ENCODE measurements around the gene SAT1.

SAT1 gene

GRCh38 chrX:23802431-23802830 lies 19.5 kb downstream of the SAT1 start:
- Histone ChIP-seq H3K9me3 (ENCODE audit: control insufficient read depth in 5 of 5, low read length in 5 of 5) (no peaks in the 10 kb centered on the region), H3K27ac (ENCODE audit: low read depth, low read length) (no peak overlapping the region), H3K4me1 (ENCODE audit: control insufficient read depth in 5 of 5, insufficient read depth in 5 of 5, low read length in 5 of 5) (peaks cover 0 to 14% (median 9%) of the 10 kb centered on the region in 5 donors), H3K27me3 (ENCODE audit: control insufficient read depth in 5 of 5, insufficient read depth in 4 of 5, low read length in 5 of 5) (peaks cover 0 to 6% (median 2%) of the 10 kb centered on the region in 5 donors), H3K36me3 (ENCODE audit: control insufficient read depth in 5 of 5, insufficient read depth in 5 of 5, low read length in 5 of 5) (no peaks in the 10 kb centered on the region), H3K9ac (ENCODE audit: low read length in 5 of 5) (no peak overlapping the region), H3K4me3 (ENCODE audit: low read depth in 1 of 5, low read length in 5 of 5) (no peak overlapping the region)

- Histone ChIP-seq H3K4me1 (ENCODE audit: control insufficient read depth in 5 of 5, insufficient read depth in 5 of 5, low read length in 5 of 5) (peaks cover 0 to 14% (median 9%) of the 10 kb centered on the region in 5 donors), H3K27ac (ENCODE audit: low read depth, low read length) (no peak overlapping the region), H3K4me3 (ENCODE audit: low read depth in 1 of 5, low read length in 5 of 5) (no peak overlapping the region), H3K9ac (ENCODE audit: low read length in 5 of 5) (no peak overlapping the region), H3K36me3 (ENCODE audit: control insufficient read depth in 5 of 5, insufficient read depth in 5 of 5, low read length in 5 of 5) (no peaks in the 10 kb centered on the region), H3K9me3 (ENCODE audit: control insufficient read depth in 5 of 5, low read length in 5 of 5) (no peaks in the 10 kb centered on the region), H3K27me3 (ENCODE audit: control insufficient read depth in 5 of 5, insufficient read depth in 4 of 5, low read length in 5 of 5) (peaks cover 0 to 3% (median 0%) of the 10 kb centered on the region in 5 donors)
These were observed 21.0 kb downstream of the SAT1 start for GRCh38 chrX:23803931-23804381.

- Histone ChIP-seq H3K36me3 (ENCODE audit: control insufficient read depth in 5 of 5, insufficient read depth in 5 of 5, low read length in 5 of 5) (no peaks in the 10 kb centered on the region), H3K9me3 (ENCODE audit: control insufficient read depth in 5 of 5, low read length in 5 of 5) (no peaks in the 10 kb centered on the region), H3K27ac (ENCODE audit: low read depth, low read length) (no peak overlapping the region), H3K4me3 (ENCODE audit: low read depth in 1 of 5, low read length in 5 of 5) (no peak overlapping the region), H3K4me1 (ENCODE audit: control insufficient read depth in 5 of 5, insufficient read depth in 5 of 5, low read length in 5 of 5) (peaks cover 0 to 14% (median 9%) of the 10 kb centered on the region in 5 donors), H3K27me3 (ENCODE audit: control insufficient read depth in 5 of 5, insufficient read depth in 4 of 5, low read length in 5 of 5) (peaks cover 0 to 3% (median 0%) of the 10 kb centered on the region in 5 donors), H3K9ac (ENCODE audit: low read length in 5 of 5) (no peak overlapping the region)
These were observed 21.6 kb downstream of the SAT1 start for GRCh38 chrX:23804578-23804977.

- peaks cover 0 to 14% (median 9%) of the 10 kb centered on the region in 5 donors for H3K4me1 ChIP-seq (ENCODE audit: control insufficient read depth in 5 of 5, insufficient read depth in 5 of 5, low read length in 5 of 5)
- peaks cover 0 to 3% (median 0%) of the 10 kb centered on the region in 5 donors for H3K27me3 ChIP-seq (ENCODE audit: control insufficient read depth in 5 of 5, insufficient read depth in 4 of 5, low read length in 5 of 5)
- no peaks in the 10 kb centered on the region for H3K36me3 ChIP-seq (ENCODE audit: control insufficient read depth in 5 of 5, insufficient read depth in 5 of 5, low read length in 5 of 5)
- no peaks in the 10 kb centered on the region for H3K9me3 ChIP-seq (ENCODE audit: control insufficient read depth in 5 of 5, low read length in 5 of 5)
- no peak overlapping the region for H3K4me3 ChIP-seq (ENCODE audit: low read depth in 1 of 5, low read length in 5 of 5)
- no peak overlapping the region for H3K27ac ChIP-seq (ENCODE audit: low read depth, low read length)
- no peak overlapping the region for H3K9ac ChIP-seq (ENCODE audit: low read length in 5 of 5)
These were observed 22.4 kb downstream of the SAT1 start for GRCh38 chrX:23805389-23805788.

DNA sequence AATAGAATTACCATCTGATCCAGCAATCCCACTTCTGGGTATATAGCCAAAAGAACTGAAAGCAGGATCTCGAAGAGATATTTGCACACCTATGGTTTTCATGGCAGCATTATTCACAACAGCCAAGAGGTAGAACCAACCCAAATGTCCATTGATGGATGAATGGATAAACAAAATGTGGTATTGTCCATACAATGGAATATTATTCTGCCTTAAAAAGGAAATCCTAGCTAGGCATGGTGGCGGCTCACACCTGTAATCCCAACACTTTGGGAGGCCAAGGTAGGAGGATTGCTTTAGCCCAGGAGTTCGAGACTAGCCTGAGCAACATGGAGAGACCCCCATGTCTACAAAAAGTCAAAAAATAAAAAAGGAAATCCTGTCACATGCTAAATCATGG lies 27.3 kb downstream of the SAT1 start:
- Histone ChIP-seq H3K9me3 (ENCODE audit: control insufficient read depth in 5 of 5, low read length in 5 of 5) (peaks cover 0 to 7% (median 7%) of the 10 kb centered on the region in 5 donors), H3K27ac (ENCODE audit: low read depth, low read length) (no peak overlapping the region), H3K27me3 (ENCODE audit: control insufficient read depth in 5 of 5, insufficient read depth in 4 of 5, low read length in 5 of 5) (peaks cover 0 to under 1% (median 0%) of the 10 kb centered on the region in 5 donors), H3K4me3 (ENCODE audit: low read depth in 1 of 5, low read length in 5 of 5) (no peak overlapping the region), H3K4me1 (ENCODE audit: control insufficient read depth in 5 of 5, insufficient read depth in 5 of 5, low read length in 5 of 5) (peaks cover 0 to 11% (median 3%) of the 10 kb centered on the region in 5 donors), H3K9ac (ENCODE audit: low read length in 5 of 5) (no peak overlapping the region), H3K36me3 (ENCODE audit: control insufficient read depth in 5 of 5, insufficient read depth in 5 of 5, low read length in 5 of 5) (no peaks in the 10 kb centered on the region)

- Histone ChIP-seq H3K9ac (ENCODE audit: low read length in 5 of 5) (peak overlapping the region in 1 of 5 donors; percentile 17), H3K36me3 (ENCODE audit: control insufficient read depth in 5 of 5, insufficient read depth in 5 of 5, low read length in 5 of 5) (no peaks in the 10 kb centered on the region), H3K27me3 (ENCODE audit: control insufficient read depth in 5 of 5, insufficient read depth in 4 of 5, low read length in 5 of 5) (peaks cover 0 to 5% (median 0%) of the 10 kb centered on the region in 5 donors), H3K4me1 (ENCODE audit: control insufficient read depth in 5 of 5, insufficient read depth in 5 of 5, low read length in 5 of 5) (peaks cover 0 to 11% (median 3%) of the 10 kb centered on the region in 5 donors), H3K9me3 (ENCODE audit: control insufficient read depth in 5 of 5, low read length in 5 of 5) (peaks cover 0 to 7% (median 7%) of the 10 kb centered on the region in 5 donors), H3K4me3 (ENCODE audit: low read depth in 1 of 5, low read length in 5 of 5) (peak overlapping the region in 4 of 5 donors; percentile 21 to 53 (median 34)), H3K27ac (ENCODE audit: low read depth, low read length) (no peak overlapping the region)
These were observed 28.2 kb downstream of the SAT1 start for GRCh38 chrX:23811108-23811651.

GRCh38 chrX:23811656-23812055 lies 28.7 kb downstream of the SAT1 start:
- Histone ChIP-seq H3K9ac (ENCODE audit: low read length in 5 of 5) (no peak overlapping the region), H3K27me3 (ENCODE audit: control insufficient read depth in 5 of 5, insufficient read depth in 4 of 5, low read length in 5 of 5) (peaks cover 0 to 5% (median 0%) of the 10 kb centered on the region in 5 donors), H3K27ac (ENCODE audit: low read depth, low read length) (no peak overlapping the region), H3K4me1 (ENCODE audit: control insufficient read depth in 5 of 5, insufficient read depth in 5 of 5, low read length in 5 of 5) (peaks cover 0 to 11% (median 3%) of the 10 kb centered on the region in 5 donors), H3K4me3 (ENCODE audit: low read depth in 1 of 5, low read length in 5 of 5) (peak overlapping the region in 2 of 5 donors; percentile 21 to 53), H3K36me3 (ENCODE audit: control insufficient read depth in 5 of 5, insufficient read depth in 5 of 5, low read length in 5 of 5) (no peaks in the 10 kb centered on the region), H3K9me3 (ENCODE audit: control insufficient read depth in 5 of 5, low read length in 5 of 5) (peaks cover 0 to 7% (median 7%) of the 10 kb centered on the region in 5 donors)

- Histone ChIP-seq H3K27me3 (ENCODE audit: control insufficient read depth in 5 of 5, insufficient read depth in 4 of 5, low read length in 5 of 5) (peaks cover 0 to 6% (median 5%) of the 10 kb centered on the region in 5 donors), H3K4me3 (ENCODE audit: low read depth in 1 of 5, low read length in 5 of 5) (no peak overlapping the region), H3K9ac (ENCODE audit: low read length in 5 of 5) (no peak overlapping the region), H3K36me3 (ENCODE audit: control insufficient read depth in 5 of 5, insufficient read depth in 5 of 5, low read length in 5 of 5) (no peaks in the 10 kb centered on the region), H3K4me1 (ENCODE audit: control insufficient read depth in 5 of 5, insufficient read depth in 5 of 5, low read length in 5 of 5) (peaks cover 0 to 5% (median 3%) of the 10 kb centered on the region in 5 donors), H3K27ac (ENCODE audit: low read depth, low read length) (no peak overlapping the region), H3K9me3 (ENCODE audit: control insufficient read depth in 5 of 5, low read length in 5 of 5) (peaks cover 0 to 7% (median 7%) of the 10 kb centered on the region in 5 donors)
These were observed 30.8 kb downstream of the SAT1 start for GRCh38 chrX:23813808-23814207.

DNA sequence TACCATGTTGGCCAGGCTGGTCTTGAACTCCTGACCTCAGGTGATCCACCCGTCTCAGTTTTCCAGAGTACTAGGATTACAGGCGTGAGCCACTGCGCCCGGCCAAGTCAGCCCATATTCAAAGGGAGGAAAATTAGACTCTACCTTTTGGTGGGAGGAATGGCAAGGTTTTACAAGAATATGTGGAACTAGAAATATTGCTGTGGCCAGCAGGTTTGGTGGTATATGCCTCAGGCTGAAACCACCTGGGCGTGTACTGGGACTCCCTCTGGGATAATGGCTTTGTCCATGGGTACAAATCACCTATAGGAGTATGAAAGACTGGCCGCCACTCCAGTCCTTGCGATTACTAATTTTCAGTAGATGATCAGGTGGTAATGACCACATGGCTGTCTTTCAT lies 32.4 kb downstream of the SAT1 start:
- Histone ChIP-seq H3K4me1 (ENCODE audit: control insufficient read depth in 5 of 5, insufficient read depth in 5 of 5, low read length in 5 of 5) (peaks cover 0 to 5% (median 3%) of the 10 kb centered on the region in 5 donors), H3K4me3 (ENCODE audit: low read depth in 1 of 5, low read length in 5 of 5) (no peak overlapping the region), H3K9ac (ENCODE audit: low read length in 5 of 5) (no peak overlapping the region), H3K27me3 (ENCODE audit: control insufficient read depth in 5 of 5, insufficient read depth in 4 of 5, low read length in 5 of 5) (peaks cover 0 to 9% (median 6%) of the 10 kb centered on the region in 5 donors), H3K36me3 (ENCODE audit: control insufficient read depth in 5 of 5, insufficient read depth in 5 of 5, low read length in 5 of 5) (no peaks in the 10 kb centered on the region), H3K27ac (ENCODE audit: low read depth, low read length) (no peak overlapping the region), H3K9me3 (ENCODE audit: control insufficient read depth in 5 of 5, low read length in 5 of 5) (peaks cover 0 to 7% (median 7%) of the 10 kb centered on the region in 5 donors)

- Histone ChIP-seq H3K9ac (ENCODE audit: low read length in 5 of 5) (no peak overlapping the region), H3K4me3 (ENCODE audit: low read depth in 1 of 5, low read length in 5 of 5) (no peak overlapping the region), H3K4me1 (ENCODE audit: control insufficient read depth in 5 of 5, insufficient read depth in 5 of 5, low read length in 5 of 5) (no peaks in the 10 kb centered on the region), H3K9me3 (ENCODE audit: control insufficient read depth in 5 of 5, low read length in 5 of 5) (peaks cover 0 to 7% (median 7%) of the 10 kb centered on the region in 5 donors), H3K27me3 (ENCODE audit: control insufficient read depth in 5 of 5, insufficient read depth in 4 of 5, low read length in 5 of 5) (peaks cover 0 to 9% (median 6%) of the 10 kb centered on the region in 5 donors), H3K27ac (ENCODE audit: low read depth, low read length) (no peak overlapping the region), H3K36me3 (ENCODE audit: control insufficient read depth in 5 of 5, insufficient read depth in 5 of 5, low read length in 5 of 5) (no peaks in the 10 kb centered on the region)
These were observed 33.2 kb downstream of the SAT1 start for GRCh38 chrX:23816179-23816578.
